Mesodermal cell (in vitro differentiated cells): ENCODE measurements around the gene GCH1.

Source experiments
- H3K27ac ChIP-seq: 2 replicates; pipeline ENCODE4 v1.7.0; 2013; ENCODE audit warnings: mild to moderate bottlenecking, low read depth, low read length, moderate library complexity; ENCODE audit not compliant: severe bottlenecking
- H3K36me3 ChIP-seq: 2 replicates; pipeline ENCODE4 v1.7.1; 2013; ENCODE audit warnings: mild to moderate bottlenecking, low read length, moderate library complexity; ENCODE audit not compliant: control insufficient read depth, insufficient read depth
- H3K4me1 ChIP-seq: one replicate; pipeline ENCODE4 v1.7.1; 2013; ENCODE audit warnings: mild to moderate bottlenecking, low read length; ENCODE audit not compliant: insufficient read depth, control insufficient read depth, poor library complexity, severe bottlenecking
- H3K4me3 ChIP-seq: 2 replicates; pipeline ENCODE4 v1.7.0; 2013; ENCODE audit warnings: low read length, control low read depth, mild to moderate bottlenecking; ENCODE audit not compliant: insufficient read depth, poor library complexity, severe bottlenecking; ENCODE audit errors: extremely low read depth
- H3K9me3 ChIP-seq: 2 replicates; pipeline ENCODE4 v1.7.1; 2013; ENCODE audit warnings: mild to moderate bottlenecking, low read length, moderate library complexity; ENCODE audit not compliant: control insufficient read depth
- WGBS, 2 experiments: methylation state at CpG; one replicate each; pipeline ENCODE4 v1.1.5; 2013; ENCODE audit warnings: missing lambda C conversion rate in 2 of 2; ENCODE audit not compliant: insufficient coverage in 2 of 2; 5-methylcytosine and 5-hydroxymethylcytosine counted together

The GCH1 gene

GRCh38 chr14:54809767-54810166 lies 92.9 kb downstream of the GCH1 start:
- Histone ChIP-seq H3K27ac (no peak overlapping the region), H3K4me1 (peaks cover 4% of the 10 kb centered on the region), H3K9me3 (no peaks in the 10 kb centered on the region), H3K36me3 (no peaks in the 10 kb centered on the region), H3K4me3 (no peak overlapping the region)
- WGBS, 2 experiments: 93 to 97% methylated on average over 6 of the region's 8 CpGs

GRCh38 chr14:54808326-54809161 lies 94.1 kb downstream of the GCH1 start:
- H3K4me3 ChIP-seq: no peak overlapping the region
- peaks cover 4% of the 10 kb centered on the region for H3K4me1 ChIP-seq
- H3K27ac ChIP-seq: no peak overlapping the region
- 90 to 100% methylated on average over 1 to 4 of the region's 8 CpGs for WGBS, 2 experiments
- H3K9me3 ChIP-seq: no peaks in the 10 kb centered on the region
- H3K36me3 ChIP-seq: no peaks in the 10 kb centered on the region

- 88 to 97% methylated on average over 4 of the region's 7 CpGs for WGBS, 2 experiments
Measured at GRCh38 chr14:54807881-54808280, 94.7 kb downstream of the GCH1 start.

GRCh38 chr14:54807428-54807827 lies 95.2 kb downstream of the GCH1 start:
- H3K36me3 ChIP-seq: no peaks in the 10 kb centered on the region
- peaks cover 4% of the 10 kb centered on the region for H3K4me1 ChIP-seq
- H3K9me3 ChIP-seq: no peaks in the 10 kb centered on the region
- WGBS, 2 experiments: 90 to 92% methylated on average over 5 to 6 of the region's 6 CpGs
- no peak overlapping the region for H3K4me3 ChIP-seq
- no peak overlapping the region for H3K27ac ChIP-seq

More at GRCh38 chr14:54807881-54808280, 94.7 kb downstream of the GCH1 start:
- H3K9me3 ChIP-seq: no peaks in the 10 kb centered on the region
- no peak overlapping the region for H3K4me3 ChIP-seq
- H3K27ac ChIP-seq: no peak overlapping the region
- no peaks in the 10 kb centered on the region for H3K36me3 ChIP-seq
- H3K4me1 ChIP-seq: peaks cover 4% of the 10 kb centered on the region

GRCh38 chr14:54806616-54807015 lies 96.0 kb downstream of the GCH1 start:
- 89 to 92% methylated on average over 5 to 7 of the region's 10 CpGs for WGBS, 2 experiments
- Histone ChIP-seq H3K27ac (no peak overlapping the region), H3K9me3 (no peaks in the 10 kb centered on the region), H3K36me3 (no peaks in the 10 kb centered on the region), H3K4me3 (no peak overlapping the region), H3K4me1 (peaks cover 4% of the 10 kb centered on the region)

GRCh38 chr14:54805445-54806322 lies 96.9 kb downstream of the GCH1 start:
- Histone ChIP-seq H3K36me3 (no peaks in the 10 kb centered on the region), H3K4me1 (peaks cover 4% of the 10 kb centered on the region), H3K4me3 (no peak overlapping the region), H3K9me3 (no peaks in the 10 kb centered on the region), H3K27ac (no peak overlapping the region)
- 59 to 66% methylated on average over 15 of the region's 23 CpGs for WGBS, 2 experiments

GRCh38 chr14:54805070-54805444 lies 97.6 kb downstream of the GCH1 start:
- Histone ChIP-seq H3K4me3 (no peak overlapping the region), H3K4me1 (peaks cover 4% of the 10 kb centered on the region), H3K9me3 (no peaks in the 10 kb centered on the region), H3K36me3 (no peaks in the 10 kb centered on the region), H3K27ac (no peak overlapping the region)
- 61 to 70% methylated on average over 5 of the region's 6 CpGs for WGBS, 2 experiments

GRCh38 chr14:54804538-54805041 lies 98.0 kb downstream of the GCH1 start:
- H3K27ac ChIP-seq: no peak overlapping the region
- no peaks in the 10 kb centered on the region for H3K36me3 ChIP-seq
- no peak overlapping the region for H3K4me3 ChIP-seq
- peaks cover 4% of the 10 kb centered on the region for H3K4me1 ChIP-seq
- no peaks in the 10 kb centered on the region for H3K9me3 ChIP-seq
- 63 to 69% methylated on average over 12 to 14 of the region's 16 CpGs for WGBS, 2 experiments

- Histone ChIP-seq H3K4me3 (no peak overlapping the region), H3K36me3 (no peaks in the 10 kb centered on the region), H3K9me3 (no peaks in the 10 kb centered on the region), H3K27ac (no peak overlapping the region), H3K4me1 (peaks cover 4% of the 10 kb centered on the region)
- WGBS, 2 experiments: 83 to 86% methylated on average over 11 to 13 of the region's 13 CpGs
Measured at GRCh38 chr14:54803926-54804537, 98.6 kb downstream of the GCH1 start.

GRCh38 chr14:54803396-54803795 lies 99.2 kb downstream of the GCH1 start:
- H3K4me3 ChIP-seq: no peak overlapping the region
- 82 to 94% methylated on average over 6 of the region's 7 CpGs for WGBS, 2 experiments
- no peaks in the 10 kb centered on the region for H3K36me3 ChIP-seq
- H3K4me1 ChIP-seq: peaks cover 6% of the 10 kb centered on the region
- no peak overlapping the region for H3K27ac ChIP-seq
- H3K9me3 ChIP-seq: no peaks in the 10 kb centered on the region
